PFSK-1 (cell line): Measurements from ENCODE around the gene BRF1.

Experiments used
- FOXP2 ChIP-seq: optimal IDR thresholded peaks from 2 replicates; pipeline ENCODE3; 2011; ENCODE audit warnings: borderline replicate concordance, control low read depth, inconsistent platforms; ENCODE audit not compliant: insufficient read depth; ENCODE audit errors: extremely low read length, extremely low read depth
- POLR2AphosphoS5 ChIP-seq: IDR thresholded peaks from 2 replicates; pipeline ENCODE4 v1.6.1; 2012; ENCODE audit warnings: low read depth, mild to moderate bottlenecking, control low read depth, low read length, moderate library complexity
- SIN3A ChIP-seq: IDR thresholded peaks from 2 replicates; pipeline ENCODE4 v1.6.1; 2012; ENCODE audit warnings: mild to moderate bottlenecking, low read length, moderate library complexity, borderline replicate concordance; ENCODE audit not compliant: insufficient read depth
- TAF1 ChIP-seq: IDR thresholded peaks from 2 replicates; pipeline ENCODE4 v1.6.1; 2012; ENCODE audit warnings: low read length, control low read depth, borderline replicate concordance; ENCODE audit not compliant: insufficient read depth
- TF ChIP-seq, protein P1 (sequence below), 2 experiments: IDR thresholded peaks; 2 replicates each; pipeline versions ENCODE4 v1.6.1 to v1.8.0; 2011 to 2012; ENCODE audit warnings: low read depth in 2 of 2, low read length in 2 of 2, control low read depth in 1 of 2, inconsistent platforms in 1 of 2, mild to moderate bottlenecking in 1 of 2, moderate library complexity in 1 of 2; ENCODE audit not compliant: insufficient read depth in 1 of 2

The BRF1 gene

DNA sequence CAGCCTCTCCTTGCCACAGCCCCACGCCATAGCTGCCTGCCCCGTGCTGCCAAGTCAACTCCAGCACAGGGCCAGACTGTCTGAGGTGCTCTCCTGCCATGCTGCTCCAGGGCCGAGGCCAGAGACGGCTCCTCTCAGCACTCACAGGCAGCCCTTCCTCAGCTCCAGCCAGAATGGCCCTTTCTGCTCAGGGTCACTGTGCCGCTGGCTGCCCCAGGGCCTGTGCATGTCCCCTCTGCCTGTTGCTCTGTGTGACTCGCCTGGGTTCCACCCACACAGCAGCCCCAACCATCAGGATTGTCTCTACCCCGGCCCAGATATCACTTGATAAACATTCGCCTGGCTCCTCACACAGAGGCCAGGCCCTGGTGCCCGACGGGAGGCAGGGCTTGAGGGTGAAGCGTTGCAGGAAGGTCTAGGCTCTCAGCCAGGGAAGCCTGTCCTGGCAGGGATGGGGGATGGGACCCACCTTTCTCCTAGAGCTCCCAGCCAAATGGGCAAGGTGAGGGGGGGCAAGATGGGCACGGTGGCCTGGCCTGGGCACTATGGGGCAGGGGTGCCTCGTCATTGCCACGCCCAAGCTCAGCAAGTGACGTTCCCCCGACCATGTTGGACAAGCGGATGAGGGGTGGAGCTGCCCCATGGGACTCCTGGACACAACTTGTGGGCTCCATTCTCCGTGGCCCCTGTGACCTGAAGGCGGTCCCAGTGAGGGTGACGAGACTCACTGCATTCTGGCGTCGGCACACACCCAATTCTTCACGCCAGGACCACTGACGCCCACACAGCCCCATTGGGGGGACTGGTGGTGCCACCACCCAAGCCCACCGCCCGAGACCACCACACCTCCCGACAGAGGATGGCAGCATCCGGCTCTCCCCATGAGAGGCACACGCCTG, 79.9 kb downstream of the BRF1 start:
- TF ChIP-seq SIN3A, result no peak
- no peak for TF ChIP-seq POLR2AphosphoS5
- TF ChIP-seq, protein P1, sequence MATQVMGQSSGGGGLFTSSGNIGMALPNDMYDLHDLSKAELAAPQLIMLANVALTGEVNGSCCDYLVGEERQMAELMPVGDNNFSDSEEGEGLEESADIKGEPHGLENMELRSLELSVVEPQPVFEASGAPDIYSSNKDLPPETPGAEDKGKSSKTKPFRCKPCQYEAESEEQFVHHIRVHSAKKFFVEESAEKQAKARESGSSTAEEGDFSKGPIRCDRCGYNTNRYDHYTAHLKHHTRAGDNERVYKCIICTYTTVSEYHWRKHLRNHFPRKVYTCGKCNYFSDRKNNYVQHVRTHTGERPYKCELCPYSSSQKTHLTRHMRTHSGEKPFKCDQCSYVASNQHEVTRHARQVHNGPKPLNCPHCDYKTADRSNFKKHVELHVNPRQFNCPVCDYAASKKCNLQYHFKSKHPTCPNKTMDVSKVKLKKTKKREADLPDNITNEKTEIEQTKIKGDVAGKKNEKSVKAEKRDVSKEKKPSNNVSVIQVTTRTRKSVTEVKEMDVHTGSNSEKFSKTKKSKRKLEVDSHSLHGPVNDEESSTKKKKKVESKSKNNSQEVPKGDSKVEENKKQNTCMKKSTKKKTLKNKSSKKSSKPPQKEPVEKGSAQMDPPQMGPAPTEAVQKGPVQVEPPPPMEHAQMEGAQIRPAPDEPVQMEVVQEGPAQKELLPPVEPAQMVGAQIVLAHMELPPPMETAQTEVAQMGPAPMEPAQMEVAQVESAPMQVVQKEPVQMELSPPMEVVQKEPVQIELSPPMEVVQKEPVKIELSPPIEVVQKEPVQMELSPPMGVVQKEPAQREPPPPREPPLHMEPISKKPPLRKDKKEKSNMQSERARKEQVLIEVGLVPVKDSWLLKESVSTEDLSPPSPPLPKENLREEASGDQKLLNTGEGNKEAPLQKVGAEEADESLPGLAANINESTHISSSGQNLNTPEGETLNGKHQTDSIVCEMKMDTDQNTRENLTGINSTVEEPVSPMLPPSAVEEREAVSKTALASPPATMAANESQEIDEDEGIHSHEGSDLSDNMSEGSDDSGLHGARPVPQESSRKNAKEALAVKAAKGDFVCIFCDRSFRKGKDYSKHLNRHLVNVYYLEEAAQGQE (IDR thresholded peaks at IDR 0.05; ENCODE audit: insufficient read depth in 1 of 2, low read depth in 2 of 2, low read length in 2 of 2), result no peak
- TF ChIP-seq FOXP2, result no peak
- TF ChIP-seq TAF1, result no peak

DNA sequence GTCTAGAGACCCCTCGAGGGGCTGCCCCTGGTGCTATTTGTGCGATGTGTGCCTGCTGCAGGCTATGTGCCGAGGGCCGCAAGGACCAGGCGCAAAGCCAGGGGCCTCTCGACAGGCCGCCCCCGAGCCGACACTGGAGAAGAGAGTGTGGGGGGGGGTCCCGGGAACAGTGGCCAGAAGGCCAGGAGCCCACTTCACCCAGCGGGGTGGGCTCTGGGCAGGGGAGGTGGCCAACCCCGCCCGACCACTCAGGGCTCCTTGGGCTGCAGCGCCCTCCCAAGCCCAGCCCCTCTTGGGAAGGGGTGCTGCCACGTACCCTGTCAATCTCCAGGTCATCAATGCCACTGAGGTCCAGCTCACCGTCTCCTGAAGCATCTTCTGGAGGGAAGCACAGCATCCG, 81.0 kb downstream of the BRF1 start:
- TF ChIP-seq SIN3A (no peak), FOXP2 (no peak), POLR2AphosphoS5 (no peak), TAF1 (no peak)
- TF ChIP-seq, protein P1 (IDR thresholded peaks at IDR 0.05; ENCODE audit: insufficient read depth in 1 of 2, low read depth in 2 of 2, low read length in 2 of 2), result no peak

DNA sequence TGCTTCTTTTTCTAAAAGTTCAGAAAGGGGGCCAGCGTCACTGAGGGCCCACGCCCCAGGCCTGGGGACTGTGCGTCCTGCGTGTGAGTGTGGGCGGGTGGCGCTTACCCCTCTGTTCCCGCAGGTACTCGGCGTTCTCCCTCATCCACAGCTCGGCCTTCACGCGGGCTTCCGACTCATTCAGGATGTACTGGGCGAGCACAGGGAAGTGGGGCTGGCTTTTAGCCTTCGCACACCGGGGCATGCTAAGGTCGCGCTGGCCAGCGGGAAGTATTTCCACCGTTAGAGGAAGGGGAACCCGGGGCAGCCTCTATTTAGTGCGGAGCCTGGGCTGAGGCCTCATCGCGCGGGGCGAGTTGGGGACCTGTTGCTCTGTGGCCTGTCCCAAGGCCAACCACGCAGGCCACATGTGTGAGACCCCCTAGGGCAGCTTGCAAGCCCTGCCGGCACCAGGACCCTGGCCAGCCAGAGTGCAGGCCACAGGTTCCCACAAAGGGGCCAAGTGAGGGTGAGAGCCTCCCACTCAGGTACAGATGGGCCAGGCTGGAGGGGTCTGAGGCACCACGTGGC, 81.7 kb downstream of the BRF1 start:
- TF ChIP-seq POLR2AphosphoS5 (no peak), FOXP2 (no peak), SIN3A (no peak), TAF1 (no peak)
- TF ChIP-seq, protein P1 (IDR thresholded peaks at IDR 0.05; ENCODE audit: insufficient read depth in 1 of 2, low read depth in 2 of 2, low read length in 2 of 2), result no peak

DNA sequence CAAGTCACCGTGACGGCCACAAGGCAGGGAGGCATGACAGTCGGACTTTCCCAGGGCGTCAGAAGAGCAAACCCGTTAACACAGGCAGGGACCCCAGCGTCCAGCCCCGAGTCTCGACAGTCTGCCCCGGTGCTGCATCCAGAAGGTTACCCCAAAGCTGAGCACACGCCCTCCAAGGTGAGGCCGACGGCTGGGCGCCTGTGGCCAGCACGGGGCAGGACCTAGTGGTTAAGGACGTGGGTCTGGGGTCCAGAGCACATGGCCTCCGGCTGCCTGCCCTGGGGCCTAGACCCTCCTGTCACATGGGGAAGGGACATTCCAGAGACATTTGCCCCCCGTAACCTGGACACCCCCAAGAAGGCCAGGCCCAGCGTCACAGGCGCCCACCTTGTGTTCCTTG, 82.2 kb downstream of the BRF1 start:
- TF ChIP-seq POLR2AphosphoS5 (no peak), SIN3A (no peak), TAF1 (no peak), FOXP2 (no peak)
- TF ChIP-seq, protein P1 (IDR thresholded peaks at IDR 0.05; ENCODE audit: insufficient read depth in 1 of 2, low read depth in 2 of 2, low read length in 2 of 2), result no peak
